Measurements from ENCODE around the gene MCM5. TPM values are rescaled to one million over a fixed set of nuclear protein-coding genes. Genes with fewer than 3 reads are reported as not detected.

The MCM5 gene
- total RNA-seq, result 8.3 TPM
- long read RNA-seq, transcript MCM5-201 (17 exons, 3,534 nt), result major isoform, 14 of 19 reads
- long read RNA-seq, partial matches to known transcripts, result 3 of 19 reads
- long read RNA-seq, other reads (novel, unspliced or antisense), result 2 of 19 reads

GRCh38 chr22:35399678-35400500 lies at the start of gene MCM5:
TSS of gene MCM5 (plus strand) at chr22:35400140. CDS start at chr22:35400439, 299 bp downstream.
- Histone ChIP-seq H3K9me3 (replicated peaks) (no peaks in the 10 kb centered on the region), H3K27me3 (ENCODE audit: low read depth) (no peaks in the 10 kb centered on the region), H3K36me3 (peaks cover 21% of the 10 kb centered on the region), H3K4me1 (peaks cover 16% of the 10 kb centered on the region), H3K4me3 (peak within 1 kb of the TSS; percentile 94), H3K27ac (replicated peaks) (peak within 1 kb of the TSS; percentile 80)
- intact Hi-C loops (cut with micrococcal nuclease), result loop anchor here (10.0 kb wide), 1 partner anchor 45 kb away; no protein-coding TSS in a partner anchor
- DNase-seq, result peak; percentile 98
- TF ChIP-seq CTCF (IDR thresholded peaks at IDR 0.05; ENCODE audit: borderline replicate concordance), result no peak

- Histone ChIP-seq H3K4me3 (peak overlapping the region; percentile 72), H3K27me3 (ENCODE audit: low read depth) (no peaks in the 10 kb centered on the region), H3K27ac (replicated peaks) (peak overlapping the region; percentile 83), H3K9me3 (replicated peaks) (no peaks in the 10 kb centered on the region), H3K4me1 (peaks cover 37% of the 10 kb centered on the region), H3K36me3 (peaks cover 27% of the 10 kb centered on the region)
- TF ChIP-seq CTCF (IDR thresholded peaks at IDR 0.05; ENCODE audit: borderline replicate concordance), result peak; percentile 94
- intact Hi-C loops (cut with micrococcal nuclease), result loop anchor here (10.0 kb wide), 2 partner anchors 54 to 234 kb away; partner anchors contain the start of gene MCM5
- DNase-seq, result peak; percentile 91
These were observed 49.1 kb upstream of the MCM5 start for GRCh38 chr22:35350539-35351503.

DNA sequence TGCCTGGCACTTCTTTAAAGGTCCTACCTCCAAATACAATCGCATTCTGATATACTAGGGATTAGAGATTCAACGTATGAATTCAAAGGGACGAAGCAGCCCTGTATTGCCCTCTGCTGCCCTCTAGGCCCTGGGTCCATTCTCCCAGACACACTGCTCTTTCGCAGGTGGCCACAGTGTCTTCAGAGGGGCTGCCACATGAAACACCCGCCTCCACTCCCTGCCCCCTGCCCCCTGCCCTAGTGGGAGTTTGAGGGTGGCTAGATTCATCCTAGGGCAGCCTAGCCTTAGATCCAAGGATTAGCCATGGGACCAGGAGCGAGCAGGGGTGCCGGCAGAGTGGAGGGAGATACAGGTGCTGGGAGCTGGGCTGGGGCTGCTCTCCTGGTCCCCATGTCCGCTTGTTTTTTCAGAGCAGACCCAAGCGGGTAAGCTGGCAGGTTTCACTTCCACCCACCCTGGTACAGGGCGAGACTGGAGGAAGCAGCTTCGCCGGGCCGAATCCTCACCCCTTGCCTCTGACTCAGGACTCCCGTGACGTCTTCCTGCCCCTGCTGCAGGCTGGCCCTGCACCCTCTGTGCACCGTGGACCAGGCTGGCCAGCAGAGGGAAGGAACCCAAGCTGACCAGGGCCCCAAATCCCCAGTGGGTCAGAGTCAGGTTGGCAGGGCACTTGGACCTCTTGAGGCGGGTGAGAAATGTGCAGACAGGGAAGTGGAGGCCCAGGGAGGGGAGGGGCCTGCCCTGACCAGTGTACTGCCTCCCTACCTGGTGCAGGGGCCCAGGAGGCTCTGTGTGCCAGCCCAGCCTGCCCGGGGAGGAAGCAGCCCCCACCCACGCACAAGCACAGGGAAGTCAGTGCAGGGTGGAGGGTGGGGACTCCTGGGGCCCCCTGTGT lies 47.5 kb upstream of the MCM5 start:
- peaks cover 37% of the 10 kb centered on the region for H3K4me1 ChIP-seq
- TF ChIP-seq CTCF (IDR thresholded peaks at IDR 0.05; ENCODE audit: borderline replicate concordance), result no peak
- peak overlapping the region; percentile 57 for H3K27ac ChIP-seq (replicated peaks)
- peaks cover 6% of the 10 kb centered on the region for H3K27me3 ChIP-seq (ENCODE audit: low read depth)
- H3K9me3 ChIP-seq (replicated peaks), result no peaks in the 10 kb centered on the region
- peaks cover 10% of the 10 kb centered on the region for H3K36me3 ChIP-seq
- H3K4me3 ChIP-seq, result no peak overlapping the region
- intact Hi-C loops (cut with micrococcal nuclease), result loop anchor here (10.0 kb wide), 2 partner anchors 52 to 232 kb away; partner anchors contain the start of gene MCM5
- DNase-seq, result peak; percentile 74

- Histone ChIP-seq H3K27ac (replicated peaks) (peak overlapping the region; percentile 57), H3K27me3 (ENCODE audit: low read depth) (peaks cover 6% of the 10 kb centered on the region), H3K9me3 (replicated peaks) (no peaks in the 10 kb centered on the region), H3K36me3 (peaks cover 2% of the 10 kb centered on the region), H3K4me1 (peaks cover 37% of the 10 kb centered on the region), H3K4me3 (no peak overlapping the region)
- peak; percentile 42 for DNase-seq
- intact Hi-C loops (cut with micrococcal nuclease), result loop anchor here (10.0 kb wide), 2 partner anchors 51 to 231 kb away; partner anchors contain the start of gene MCM5
- TF ChIP-seq CTCF (IDR thresholded peaks at IDR 0.05; ENCODE audit: borderline replicate concordance), result no peak
These were observed 46.6 kb upstream of the MCM5 start for GRCh38 chr22:35353318-35353717.

Measured in left ventricle myocardium inferior (tissue), 1 donor.